PFSK-1 (cell line): ENCODE results near the gene PUS10.

ENCODE experiments used
- POLR2AphosphoS5 ChIP-seq: IDR thresholded peaks from 2 replicates; pipeline ENCODE4 v1.6.1; 2012; ENCODE audit warnings: low read depth, mild to moderate bottlenecking, control low read depth, low read length, moderate library complexity
- SIN3A ChIP-seq: IDR thresholded peaks from 2 replicates; pipeline ENCODE4 v1.6.1; 2012; ENCODE audit warnings: mild to moderate bottlenecking, low read length, moderate library complexity, borderline replicate concordance; ENCODE audit not compliant: insufficient read depth
- TAF1 ChIP-seq: IDR thresholded peaks from 2 replicates; pipeline ENCODE4 v1.6.1; 2012; ENCODE audit warnings: low read length, control low read depth, borderline replicate concordance; ENCODE audit not compliant: insufficient read depth

- TF ChIP-seq SIN3A: no peak
- TF ChIP-seq POLR2AphosphoS5: no peak
- no peak for TF ChIP-seq TAF1
Observed at GRCh38 chr2:60960706-60961105, 57.3 kb downstream of the PUS10 start.
